WTC11 (cell line): ENCODE results near the gene EHD1. TPM values are rescaled to one million over a fixed set of nuclear protein-coding genes. Genes with fewer than 3 reads are reported as not detected.
A peak's percentile ranks its signal among the peaks of the same experiment; 100 is the strongest.

Source experiments
- ATAC-seq: fragments of 200-7000 bp; cut with Tn5 transposase; 2 replicates; pipeline ENCODE4 v1.10.0; 2021; ENCODE audit warnings: mild to moderate bottlenecking, moderate library complexity
- CTCF ChIA-PET: fragments of 300-600 bp; sonication (Branson Sonifier 250); formaldehyde crosslinking; loops from one replicate; lab custom pipeline; 2021; ENCODE audit warnings: antibody characterized with exemption; lab: Charles Lee
- POLR2A ChIA-PET: fragments of 350-600 bp; sonication (Branson Sonifier 250); formaldehyde crosslinking; loops from one replicate; lab custom pipeline; 2021; ENCODE audit warnings: antibody characterized with exemption; lab: Charles Lee
- DNase-seq: peaks from one replicate; pipeline ENCODE4 v3.0.0; 2021; ENCODE audit warnings: low spot score
- H3K27ac Mint-ChIP-seq: 2 replicates; pipeline ENCODE4 v1.8.0; 2021; ENCODE audit warnings: mixed read lengths
- H3K27me3 Mint-ChIP-seq: 2 replicates; pipeline ENCODE4 v1.8.0; 2021; ENCODE audit warnings: low read depth, mild to moderate bottlenecking, moderate library complexity, mixed read lengths
- H3K36me3 Mint-ChIP-seq: 2 replicates; pipeline ENCODE4 v1.8.0; 2021; ENCODE audit warnings: mixed read lengths
- H3K4me1 Mint-ChIP-seq: 2 replicates; pipeline ENCODE4 v1.8.0; 2022; ENCODE audit warnings: mixed read lengths
- H3K4me3 Mint-ChIP-seq: 2 replicates; pipeline ENCODE4 v1.8.0; 2021; ENCODE audit warnings: mild to moderate bottlenecking, moderate library complexity, mixed read lengths
- H3K9me3 Mint-ChIP-seq: 2 replicates; pipeline ENCODE4 v1.8.0; 2021; ENCODE audit warnings: mixed read lengths
- GABPB1 ChIP-seq: sonication (generic); formaldehyde crosslinking; IDR thresholded peaks from 2 replicates; pipeline ENCODE4 v1.8.1; 2023; ENCODE audit warnings: mild to moderate bottlenecking, missing genetic modification reagents
- JAZF1 ChIP-seq: fragments of 250-450 bp; sonication (Bioruptor Pico); IDR thresholded peaks from 2 replicates; pipeline ENCODE4 v1.9.0; 2021; ENCODE audit warnings: moderate library complexity, mild to moderate bottlenecking, inconsistent platforms
- KAT7 ChIP-seq: sonication (generic); formaldehyde crosslinking; IDR thresholded peaks from 2 replicates; pipeline ENCODE4 v1.8.1; 2023; ENCODE audit warnings: missing genetic modification reagents, mild to moderate bottlenecking, borderline replicate concordance
- NFE2L1 ChIP-seq: sonication (generic); formaldehyde crosslinking; IDR thresholded peaks from 2 replicates; pipeline ENCODE4 v1.8.1; 2023; ENCODE audit warnings: missing genetic modification reagents
- total RNA-seq: library from RNA; stranded (reverse); gene quantifications from 3 replicates; pipeline ENCODE4 v1.2.3, GENCODE V29; 2021
- TF ChIP-seq, protein P1 (sequence below): fragments of 250-450 bp; sonication (Bioruptor Pico); IDR thresholded peaks from 2 replicates; pipeline ENCODE4 v1.9.0; 2021; ENCODE audit warnings: mild to moderate bottlenecking
- TF ChIP-seq, protein P2 (sequence below): sonication (generic); formaldehyde crosslinking; IDR thresholded peaks from 2 replicates; pipeline ENCODE4 v1.8.0; 2023; ENCODE audit warnings: mild to moderate bottlenecking, missing genetic modification reagents
- TF ChIP-seq, protein P3 (sequence below): fragments of 250-450 bp; sonication (Bioruptor Pico); IDR thresholded peaks from 2 replicates; pipeline ENCODE4 v2.1.2; 2022; ENCODE audit warnings: mild to moderate bottlenecking, moderate library complexity
- TF ChIP-seq, protein P4 (sequence below): sonication (generic); formaldehyde crosslinking; IDR thresholded peaks from 2 replicates; pipeline ENCODE4 v1.8.1; 2023; ENCODE audit warnings: mild to moderate bottlenecking, missing genetic modification reagents
- TF ChIP-seq, protein P5 (sequence below): sonication (generic); formaldehyde crosslinking; IDR thresholded peaks from 2 replicates; pipeline ENCODE4 v1.8.0; 2023; ENCODE audit warnings: missing genetic modification reagents, mild to moderate bottlenecking, borderline replicate concordance

Gene EHD1
- total RNA-seq, 1 experiment from 2014 or later: 38.1 TPM

DNA sequence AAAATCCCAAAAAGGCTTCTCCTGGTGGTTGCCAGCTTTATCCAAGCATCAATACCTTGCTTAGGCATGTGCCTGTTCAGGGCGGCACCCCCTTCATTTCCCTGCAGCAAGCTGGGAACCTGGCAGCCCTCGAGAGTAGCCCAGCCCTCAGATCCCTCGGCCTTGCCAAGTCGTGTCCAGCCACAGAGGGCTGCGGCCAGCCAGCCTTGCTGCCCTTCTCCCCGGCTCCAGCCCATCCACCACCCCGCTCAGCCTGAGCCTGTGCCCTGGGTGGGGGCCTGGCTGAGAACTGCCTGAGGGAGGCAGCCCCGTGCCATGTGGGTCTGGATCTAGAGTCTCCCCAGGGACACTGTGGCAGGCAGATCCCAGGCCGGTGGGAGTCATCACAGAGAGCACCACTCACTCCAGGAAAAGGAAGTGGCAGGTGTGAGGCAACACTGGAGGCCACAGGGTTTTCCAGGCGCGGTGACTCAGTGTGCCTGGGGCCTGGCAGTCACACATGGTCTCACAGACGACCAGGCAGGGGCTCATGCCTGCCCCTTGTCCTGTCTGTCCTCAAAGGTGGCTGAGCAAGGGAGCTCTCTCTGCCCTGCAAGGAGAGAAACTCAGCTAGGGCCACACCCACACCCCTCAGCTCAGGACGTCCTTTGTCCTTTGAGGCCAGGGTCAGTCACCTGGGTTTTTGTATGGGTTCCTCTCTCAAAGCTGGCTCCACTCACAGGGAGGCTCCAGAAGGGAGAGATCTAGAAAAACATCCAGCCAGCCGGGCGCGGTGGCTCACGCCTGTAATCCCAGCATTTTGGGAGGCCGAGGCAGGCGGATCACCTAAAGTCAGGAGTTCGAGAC lies 21.8 kb downstream of the EHD1 start:
- ATAC-seq (no peak), DNase-seq (no peak)
- no peaks in the 10 kb centered on the region for H3K9me3 Mint-ChIP-seq
- no peaks in the 10 kb centered on the region; the same call in 1 of the 2 replicates for H3K36me3 Mint-ChIP-seq
- ChIA-PET POLR2A (no interaction called here), CTCF (interaction anchor here (1.4 to 2.1 kb wide), 3 partner anchors 9 to 32 kb away, joined by 4 to 13 read pairs (median 6); no protein-coding TSS in a partner anchor)
- peaks cover 2% of the 10 kb centered on the region for H3K4me1 Mint-ChIP-seq
- H3K4me3 Mint-ChIP-seq: no peak overlapping the region
- TF ChIP-seq NFE2L1: no peak
- no peak overlapping the region for H3K27ac Mint-ChIP-seq
- H3K27me3 Mint-ChIP-seq: no peaks in the 10 kb centered on the region

DNA sequence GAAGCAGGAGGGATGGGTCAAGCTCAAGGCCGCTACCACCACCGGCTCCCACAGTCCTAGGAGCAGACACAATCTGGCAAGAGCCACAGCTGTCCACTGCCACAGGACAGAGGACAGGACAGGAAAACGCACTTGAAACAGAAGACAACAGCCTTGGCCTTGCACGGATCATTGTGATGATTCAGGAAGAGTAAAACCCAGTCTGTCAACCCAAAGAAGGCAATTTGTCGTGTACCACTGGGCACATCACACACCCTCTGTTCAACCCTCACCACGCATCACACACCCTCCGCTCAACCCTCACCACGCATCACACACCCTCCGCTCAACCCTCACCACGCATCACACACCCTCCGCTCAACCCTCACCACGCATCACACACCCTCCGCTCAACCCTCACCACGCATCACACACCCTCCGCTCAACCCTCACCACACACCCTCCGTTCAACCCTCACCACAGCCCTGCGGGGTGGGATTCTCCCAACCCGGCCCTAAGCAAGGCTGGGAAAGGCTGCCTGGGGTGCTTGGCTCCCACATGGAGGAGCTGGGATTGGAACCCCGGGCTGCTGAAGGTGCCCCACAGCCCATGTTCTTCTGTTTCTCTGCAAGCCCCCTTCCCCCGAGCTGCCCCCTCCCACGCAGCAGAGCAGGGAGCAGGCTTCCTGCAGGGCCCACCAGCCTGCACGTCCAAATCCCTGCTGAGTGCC lies 22.7 kb downstream of the EHD1 start:
- CTCF ChIA-PET: interaction anchor here (1.5 kb wide), 1 partner anchor 14 kb away, joined by 4 read pairs; no protein-coding TSS in a partner anchor
- Mint-ChIP-seq H3K4me1 (peaks cover 10% of the 10 kb centered on the region), H3K9me3 (no peaks in the 10 kb centered on the region), H3K36me3 (no peaks in the 10 kb centered on the region; the same call in 1 of the 2 replicates), H3K27ac (peak overlapping the region; percentile 89; the same call in 1 of the 2 replicates), H3K4me3 (no peak overlapping the region), H3K27me3 (no peaks in the 10 kb centered on the region)
- ATAC-seq (no peak), DNase-seq (no peak)
- TF ChIP-seq, protein P1, sequence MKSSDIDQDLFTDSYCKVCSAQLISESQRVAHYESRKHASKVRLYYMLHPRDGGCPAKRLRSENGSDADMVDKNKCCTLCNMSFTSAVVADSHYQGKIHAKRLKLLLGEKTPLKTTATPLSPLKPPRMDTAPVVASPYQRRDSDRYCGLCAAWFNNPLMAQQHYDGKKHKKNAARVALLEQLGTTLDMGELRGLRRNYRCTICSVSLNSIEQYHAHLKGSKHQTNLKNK (CRISPR knock-in tag): no peak
- TF ChIP-seq, protein P2, sequence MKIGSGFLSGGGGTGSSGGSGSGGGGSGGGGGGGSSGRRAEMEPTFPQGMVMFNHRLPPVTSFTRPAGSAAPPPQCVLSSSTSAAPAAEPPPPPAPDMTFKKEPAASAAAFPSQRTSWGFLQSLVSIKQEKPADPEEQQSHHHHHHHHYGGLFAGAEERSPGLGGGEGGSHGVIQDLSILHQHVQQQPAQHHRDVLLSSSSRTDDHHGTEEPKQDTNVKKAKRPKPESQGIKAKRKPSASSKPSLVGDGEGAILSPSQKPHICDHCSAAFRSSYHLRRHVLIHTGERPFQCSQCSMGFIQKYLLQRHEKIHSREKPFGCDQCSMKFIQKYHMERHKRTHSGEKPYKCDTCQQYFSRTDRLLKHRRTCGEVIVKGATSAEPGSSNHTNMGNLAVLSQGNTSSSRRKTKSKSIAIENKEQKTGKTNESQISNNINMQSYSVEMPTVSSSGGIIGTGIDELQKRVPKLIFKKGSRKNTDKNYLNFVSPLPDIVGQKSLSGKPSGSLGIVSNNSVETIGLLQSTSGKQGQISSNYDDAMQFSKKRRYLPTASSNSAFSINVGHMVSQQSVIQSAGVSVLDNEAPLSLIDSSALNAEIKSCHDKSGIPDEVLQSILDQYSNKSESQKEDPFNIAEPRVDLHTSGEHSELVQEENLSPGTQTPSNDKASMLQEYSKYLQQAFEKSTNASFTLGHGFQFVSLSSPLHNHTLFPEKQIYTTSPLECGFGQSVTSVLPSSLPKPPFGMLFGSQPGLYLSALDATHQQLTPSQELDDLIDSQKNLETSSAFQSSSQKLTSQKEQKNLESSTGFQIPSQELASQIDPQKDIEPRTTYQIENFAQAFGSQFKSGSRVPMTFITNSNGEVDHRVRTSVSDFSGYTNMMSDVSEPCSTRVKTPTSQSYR (CRISPR knock-in tag): no peak
- POLR2A ChIA-PET: no interaction called here

DNA sequence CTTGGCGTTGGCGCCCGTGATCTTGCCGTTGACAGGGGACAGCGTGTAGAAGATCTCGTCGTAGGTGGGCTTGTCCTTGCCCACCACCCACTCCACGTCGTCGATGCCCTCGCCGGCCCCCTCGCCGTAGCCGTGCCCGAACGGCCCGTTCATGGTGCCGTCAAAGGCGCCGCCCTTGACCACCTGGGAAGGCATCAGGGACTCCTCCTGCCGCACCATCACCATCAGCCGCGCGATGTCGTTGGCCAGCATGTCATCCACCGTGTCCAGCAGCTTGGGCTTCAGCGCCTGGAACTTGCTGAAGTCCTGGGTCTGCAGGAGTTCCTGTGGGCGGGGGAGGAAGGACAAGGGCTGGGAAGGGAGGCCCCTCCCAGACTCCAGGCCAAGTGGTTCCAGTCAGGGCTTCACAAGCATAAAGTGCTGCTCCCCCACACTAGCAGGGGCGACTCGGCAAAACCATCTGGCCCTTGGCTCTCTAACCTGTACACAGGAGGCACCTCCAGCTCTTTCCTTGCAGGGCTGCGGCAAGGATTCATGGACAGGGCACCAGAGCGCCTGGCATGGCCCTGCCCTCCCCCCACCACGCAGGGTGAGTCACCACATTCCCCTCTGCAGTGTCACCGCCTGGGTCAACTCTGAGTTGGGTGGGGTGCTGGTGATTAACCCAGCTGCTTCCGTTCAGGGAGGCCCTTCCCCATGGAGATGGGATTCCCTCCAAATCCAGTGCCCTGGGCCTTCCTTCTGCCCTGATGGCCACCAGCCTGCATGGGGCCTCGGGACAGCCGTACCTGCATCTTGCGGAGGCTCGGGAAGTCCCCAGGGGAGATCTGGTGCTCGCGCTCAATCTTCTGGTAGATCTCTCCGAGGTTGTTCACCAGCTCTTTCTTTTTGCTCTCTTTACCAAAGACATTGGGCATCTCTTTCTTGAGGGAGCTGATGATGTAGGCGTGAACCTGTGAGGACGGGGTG lies 23.6 kb downstream of the EHD1 start:
- peaks cover 10% of the 10 kb centered on the region for H3K4me1 Mint-ChIP-seq
- ChIA-PET POLR2A (no interaction called here), CTCF (interaction anchor here (1.0 kb wide), 1 partner anchor 33 kb away, joined by 4 read pairs; no protein-coding TSS in a partner anchor)
- no peak overlapping the region for H3K4me3 Mint-ChIP-seq
- H3K27me3 Mint-ChIP-seq: no peaks in the 10 kb centered on the region
- DNase-seq: no peak
- no peaks in the 10 kb centered on the region for H3K9me3 Mint-ChIP-seq
- TF ChIP-seq, protein P3, sequence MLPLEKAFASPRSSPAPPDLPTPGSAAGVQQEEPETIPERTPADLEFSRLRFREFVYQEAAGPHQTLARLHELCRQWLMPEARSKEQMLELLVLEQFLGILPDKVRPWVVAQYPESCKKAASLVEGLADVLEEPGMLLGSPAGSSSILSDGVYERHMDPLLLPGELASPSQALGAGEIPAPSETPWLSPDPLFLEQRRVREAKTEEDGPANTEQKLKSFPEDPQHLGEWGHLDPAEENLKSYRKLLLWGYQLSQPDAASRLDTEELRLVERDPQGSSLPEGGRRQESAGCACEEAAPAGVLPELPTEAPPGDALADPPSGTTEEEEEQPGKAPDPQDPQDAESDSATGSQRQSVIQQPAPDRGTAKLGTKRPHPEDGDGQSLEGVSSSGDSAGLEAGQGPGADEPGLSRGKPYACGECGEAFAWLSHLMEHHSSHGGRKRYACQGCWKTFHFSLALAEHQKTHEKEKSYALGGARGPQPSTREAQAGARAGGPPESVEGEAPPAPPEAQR: no peak
- TF ChIP-seq, protein P4, sequence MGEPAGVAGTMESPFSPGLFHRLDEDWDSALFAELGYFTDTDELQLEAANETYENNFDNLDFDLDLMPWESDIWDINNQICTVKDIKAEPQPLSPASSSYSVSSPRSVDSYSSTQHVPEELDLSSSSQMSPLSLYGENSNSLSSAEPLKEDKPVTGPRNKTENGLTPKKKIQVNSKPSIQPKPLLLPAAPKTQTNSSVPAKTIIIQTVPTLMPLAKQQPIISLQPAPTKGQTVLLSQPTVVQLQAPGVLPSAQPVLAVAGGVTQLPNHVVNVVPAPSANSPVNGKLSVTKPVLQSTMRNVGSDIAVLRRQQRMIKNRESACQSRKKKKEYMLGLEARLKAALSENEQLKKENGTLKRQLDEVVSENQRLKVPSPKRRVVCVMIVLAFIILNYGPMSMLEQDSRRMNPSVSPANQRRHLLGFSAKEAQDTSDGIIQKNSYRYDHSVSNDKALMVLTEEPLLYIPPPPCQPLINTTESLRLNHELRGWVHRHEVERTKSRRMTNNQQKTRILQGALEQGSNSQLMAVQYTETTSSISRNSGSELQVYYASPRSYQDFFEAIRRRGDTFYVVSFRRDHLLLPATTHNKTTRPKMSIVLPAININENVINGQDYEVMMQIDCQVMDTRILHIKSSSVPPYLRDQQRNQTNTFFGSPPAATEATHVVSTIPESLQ (CRISPR knock-in tag): no peak
- TF ChIP-seq GABPB1 (CRISPR knock-in tag): peak; percentile 57
- TF ChIP-seq JAZF1 (CRISPR knock-in tag): no peak
- TF ChIP-seq KAT7 (CRISPR knock-in tag): no peak
- TF ChIP-seq, protein P5, sequence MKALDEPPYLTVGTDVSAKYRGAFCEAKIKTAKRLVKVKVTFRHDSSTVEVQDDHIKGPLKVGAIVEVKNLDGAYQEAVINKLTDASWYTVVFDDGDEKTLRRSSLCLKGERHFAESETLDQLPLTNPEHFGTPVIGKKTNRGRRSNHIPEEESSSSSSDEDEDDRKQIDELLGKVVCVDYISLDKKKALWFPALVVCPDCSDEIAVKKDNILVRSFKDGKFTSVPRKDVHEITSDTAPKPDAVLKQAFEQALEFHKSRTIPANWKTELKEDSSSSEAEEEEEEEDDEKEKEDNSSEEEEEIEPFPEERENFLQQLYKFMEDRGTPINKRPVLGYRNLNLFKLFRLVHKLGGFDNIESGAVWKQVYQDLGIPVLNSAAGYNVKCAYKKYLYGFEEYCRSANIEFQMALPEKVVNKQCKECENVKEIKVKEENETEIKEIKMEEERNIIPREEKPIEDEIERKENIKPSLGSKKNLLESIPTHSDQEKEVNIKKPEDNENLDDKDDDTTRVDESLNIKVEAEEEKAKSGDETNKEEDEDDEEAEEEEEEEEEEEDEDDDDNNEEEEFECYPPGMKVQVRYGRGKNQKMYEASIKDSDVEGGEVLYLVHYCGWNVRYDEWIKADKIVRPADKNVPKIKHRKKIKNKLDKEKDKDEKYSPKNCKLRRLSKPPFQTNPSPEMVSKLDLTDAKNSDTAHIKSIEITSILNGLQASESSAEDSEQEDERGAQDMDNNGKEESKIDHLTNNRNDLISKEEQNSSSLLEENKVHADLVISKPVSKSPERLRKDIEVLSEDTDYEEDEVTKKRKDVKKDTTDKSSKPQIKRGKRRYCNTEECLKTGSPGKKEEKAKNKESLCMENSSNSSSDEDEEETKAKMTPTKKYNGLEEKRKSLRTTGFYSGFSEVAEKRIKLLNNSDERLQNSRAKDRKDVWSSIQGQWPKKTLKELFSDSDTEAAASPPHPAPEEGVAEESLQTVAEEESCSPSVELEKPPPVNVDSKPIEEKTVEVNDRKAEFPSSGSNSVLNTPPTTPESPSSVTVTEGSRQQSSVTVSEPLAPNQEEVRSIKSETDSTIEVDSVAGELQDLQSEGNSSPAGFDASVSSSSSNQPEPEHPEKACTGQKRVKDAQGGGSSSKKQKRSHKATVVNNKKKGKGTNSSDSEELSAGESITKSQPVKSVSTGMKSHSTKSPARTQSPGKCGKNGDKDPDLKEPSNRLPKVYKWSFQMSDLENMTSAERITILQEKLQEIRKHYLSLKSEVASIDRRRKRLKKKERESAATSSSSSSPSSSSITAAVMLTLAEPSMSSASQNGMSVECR (CRISPR knock-in tag): no peak
- ATAC-seq: no peak
- H3K36me3 Mint-ChIP-seq: no peaks in the 10 kb centered on the region
- H3K27ac Mint-ChIP-seq: peak overlapping the region; percentile 89
